SIG-M5 (cell line): ENCODE data around the gene PRMT1.

Experiments used
- DNase-seq: peaks from one replicate; lab custom pipeline; 2025; lab: John Stamatoyannopoulos, UW

Gene PRMT1

DNA sequence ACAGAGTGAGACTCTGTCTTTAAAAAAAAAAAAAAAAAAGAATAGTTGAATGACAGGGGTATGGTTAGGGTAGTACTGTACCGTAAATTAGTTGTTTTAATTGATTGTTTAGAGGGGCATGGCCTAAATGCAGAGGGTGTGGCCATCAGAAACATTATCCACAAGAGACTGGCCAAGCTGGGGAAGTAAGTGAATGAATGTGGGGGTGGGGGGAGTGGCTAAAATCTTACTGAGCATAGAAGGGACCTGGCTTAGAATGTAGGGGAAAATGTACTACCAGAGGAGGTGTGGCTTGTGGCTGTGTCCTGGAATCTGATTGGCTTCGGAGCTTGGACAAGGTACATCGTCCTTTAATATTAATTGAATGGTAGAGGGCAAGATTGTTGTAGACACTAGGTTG is 7.6 kb upstream of the PRMT1 start:
- no peak for DNase-seq

DNA sequence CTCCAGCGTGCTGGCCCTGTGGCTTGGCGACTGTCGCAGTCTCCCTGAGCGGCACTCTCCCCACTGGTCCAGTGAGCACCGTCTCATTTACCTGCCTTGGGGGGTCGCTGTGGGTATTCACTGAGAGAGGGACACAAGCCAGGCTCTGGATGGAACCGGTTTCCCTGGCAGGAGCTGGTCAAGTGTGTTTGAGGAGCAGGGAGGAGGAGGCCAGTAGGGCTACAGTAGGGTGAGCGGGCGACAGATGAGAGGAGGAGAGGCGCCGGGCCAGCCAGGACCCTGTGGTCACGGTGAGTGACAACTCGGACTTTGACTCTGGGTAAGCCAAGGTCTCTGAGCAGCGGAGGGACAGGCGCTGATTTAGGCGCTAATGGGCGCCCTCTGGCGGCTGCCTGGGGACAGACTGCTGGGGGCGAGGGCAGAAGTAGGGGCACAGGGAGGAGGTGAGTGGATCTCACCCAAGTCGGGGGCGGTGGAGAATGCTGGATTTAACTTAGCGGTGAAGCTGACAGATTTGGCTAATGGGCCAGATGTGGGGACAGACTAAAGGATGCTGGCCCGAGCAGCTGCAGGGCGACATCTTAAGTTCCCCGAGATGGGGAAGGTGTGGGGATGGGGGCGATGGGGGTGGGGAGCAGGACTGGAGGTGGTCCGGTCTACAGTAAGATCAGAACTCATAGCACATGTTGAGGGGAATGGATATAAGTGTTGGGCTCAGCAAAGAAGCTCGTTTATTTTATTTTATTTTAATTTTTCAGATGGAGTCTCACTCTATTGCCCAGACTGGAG is 4.7 kb upstream of the PRMT1 start:
- no peak for DNase-seq

DNA sequence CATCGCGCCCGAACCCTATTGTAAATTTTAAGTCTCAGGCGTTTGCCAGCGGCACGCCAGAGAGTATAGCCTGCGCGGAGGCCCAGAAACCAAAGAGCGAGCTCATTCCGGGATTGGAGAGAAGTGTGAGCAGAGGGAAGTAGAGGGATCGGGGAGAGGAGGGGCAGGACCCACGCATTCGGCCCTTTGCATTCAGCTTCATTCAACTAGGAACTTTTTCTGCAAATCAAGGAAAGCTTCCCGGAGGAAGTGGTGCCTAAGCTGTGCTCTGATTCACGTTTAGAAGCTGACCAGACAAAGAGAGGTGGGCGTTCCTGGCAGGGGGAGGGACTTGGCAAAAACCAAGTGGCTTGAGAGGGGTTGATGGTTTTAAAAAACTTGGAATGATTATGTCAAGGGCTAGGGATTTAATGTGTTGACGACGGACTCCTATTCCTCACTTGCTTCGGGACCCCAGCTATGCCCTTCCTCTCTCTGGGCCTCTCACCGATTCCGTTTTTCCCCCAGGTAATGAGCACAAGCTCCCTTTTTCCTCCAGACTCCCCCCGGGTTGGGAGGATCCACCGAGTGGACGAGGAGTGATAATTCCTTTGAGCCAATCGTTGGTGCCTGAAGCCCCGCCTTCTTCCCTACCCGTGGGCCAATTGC is 811 bp upstream of the PRMT1 start:
- no peak for DNase-seq

DNA sequence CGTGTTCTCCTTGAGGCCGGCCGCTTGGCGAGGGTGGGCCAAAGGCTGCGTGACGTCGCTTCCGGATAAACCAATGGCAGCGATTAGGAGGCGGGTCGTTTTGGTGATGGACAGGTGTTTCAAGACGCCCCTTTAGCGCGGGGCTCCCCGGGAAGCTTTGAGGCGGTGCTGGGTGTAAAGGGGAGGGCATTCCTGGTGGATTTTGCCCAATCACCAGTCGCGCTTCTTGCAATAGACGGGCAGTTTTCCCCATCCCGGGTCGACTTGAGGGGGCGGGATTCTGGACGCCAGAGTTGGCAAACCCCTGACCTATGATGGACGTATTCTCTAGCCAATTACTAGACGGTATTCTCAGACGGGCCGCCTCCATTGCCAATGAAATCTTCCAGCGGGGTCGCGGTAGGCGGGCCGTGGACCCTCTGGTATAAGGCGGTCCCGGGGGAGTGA is 264 bp upstream of the PRMT1 start:
- DNase-seq: peak; percentile 95

DNA sequence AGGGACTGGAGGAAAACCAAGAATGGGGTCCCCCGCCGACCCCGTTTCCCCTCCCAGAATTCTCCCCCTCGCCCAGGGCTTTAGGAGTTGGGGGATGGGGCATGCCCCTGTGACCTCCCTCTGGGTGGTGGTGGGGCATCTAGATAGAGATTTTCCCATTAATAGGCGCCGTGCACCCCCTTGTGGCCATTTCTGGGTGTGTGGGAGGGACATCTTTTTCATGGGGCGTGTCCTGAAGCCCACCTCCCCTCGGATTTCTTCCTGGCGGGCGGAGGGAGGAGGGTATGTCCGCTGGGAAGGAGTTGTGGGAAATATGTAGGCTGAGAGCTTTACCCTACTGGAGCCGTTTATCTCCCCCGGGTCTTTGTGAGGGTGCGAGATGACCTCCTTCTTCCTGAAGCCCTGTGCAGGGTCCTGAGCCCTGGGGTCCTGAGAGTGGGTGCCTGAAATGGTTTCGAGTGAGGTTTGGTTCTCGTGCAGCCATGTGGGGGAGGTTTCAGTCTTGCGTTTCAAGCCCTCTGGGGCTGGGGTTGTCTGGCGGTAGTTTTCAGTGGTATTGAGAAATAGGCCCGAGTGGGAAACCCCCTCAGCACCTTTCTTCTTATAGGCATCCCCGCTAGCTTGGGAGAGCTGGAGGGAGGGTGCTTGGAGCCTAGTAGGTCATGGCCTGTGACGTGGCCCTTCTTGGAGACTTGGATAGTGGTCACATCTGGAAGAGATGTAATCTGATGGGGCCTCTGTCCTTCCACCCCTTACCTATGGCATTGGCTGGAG is 1.0 kb downstream of the PRMT1 start:
- DNase-seq: no peak

DNA sequence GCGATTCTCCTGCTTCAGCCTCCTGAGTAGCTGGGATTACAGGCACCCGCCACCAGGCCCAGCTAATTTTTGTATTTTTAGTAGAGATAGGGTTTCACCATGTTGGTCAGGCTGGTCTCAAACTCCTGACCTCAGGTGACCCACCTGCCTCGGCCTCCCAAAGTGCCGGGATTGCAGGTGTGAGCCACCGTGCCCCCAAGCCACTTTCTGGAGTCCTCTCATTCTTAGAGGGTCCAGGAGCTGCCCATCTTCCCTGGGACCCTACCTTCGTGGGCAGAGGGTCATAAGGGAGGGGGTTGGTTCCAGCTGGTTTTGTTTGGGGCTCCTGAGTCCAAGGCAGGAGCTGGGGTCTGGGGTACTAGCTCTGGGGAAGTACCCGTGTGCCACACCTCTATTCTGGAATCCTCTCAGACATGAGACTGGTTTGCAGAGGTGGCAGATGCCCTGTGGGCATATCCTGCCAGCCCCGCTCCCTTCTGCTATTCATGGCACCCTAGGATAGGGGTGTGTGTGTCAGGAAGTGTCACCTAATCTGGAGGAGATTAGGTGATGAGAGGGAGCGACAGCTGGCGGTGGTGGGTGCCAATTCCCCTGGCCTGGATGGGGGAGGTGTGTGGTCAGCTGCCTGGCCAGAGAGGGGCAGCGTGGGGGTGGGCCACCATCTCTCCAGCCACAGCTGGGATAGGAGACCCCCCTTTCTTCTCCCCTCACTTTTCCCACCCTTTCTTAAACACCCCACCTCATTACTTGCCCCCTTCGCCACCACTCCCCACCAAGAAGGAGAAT is 2.1 kb downstream of the PRMT1 start:
- DNase-seq: no peak

DNA sequence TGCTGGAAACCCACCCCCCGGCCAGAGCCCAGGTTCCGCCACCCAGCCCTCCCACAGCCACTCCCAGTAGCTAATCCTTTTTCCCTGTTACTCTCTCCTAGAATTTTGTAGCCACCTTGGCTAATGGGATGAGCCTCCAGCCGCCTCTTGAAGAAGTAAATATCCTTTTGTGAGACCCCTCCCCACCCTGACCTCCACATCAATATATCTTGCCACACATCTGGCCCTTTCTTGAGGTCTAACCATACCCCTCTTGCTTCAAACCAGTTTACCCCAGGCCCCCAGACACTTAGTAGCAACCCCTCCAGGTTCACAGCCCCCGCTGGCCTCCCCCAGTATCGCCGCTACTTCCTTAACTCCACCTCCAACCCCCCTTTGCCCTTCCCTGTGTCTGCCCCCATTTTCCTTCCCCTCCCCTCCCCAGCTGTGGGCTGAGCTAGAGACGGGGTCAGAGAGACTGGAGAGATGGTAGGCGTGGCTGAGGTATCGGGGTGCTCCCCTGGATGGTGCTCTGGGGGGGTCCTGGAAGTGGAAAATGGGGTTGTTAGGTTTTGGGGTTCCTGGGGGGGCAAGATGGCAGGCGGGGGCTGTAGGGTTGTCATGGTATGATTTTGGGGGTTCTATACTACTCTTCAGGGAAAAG is 2.8 kb downstream of the PRMT1 start:
- no peak for DNase-seq

DNA sequence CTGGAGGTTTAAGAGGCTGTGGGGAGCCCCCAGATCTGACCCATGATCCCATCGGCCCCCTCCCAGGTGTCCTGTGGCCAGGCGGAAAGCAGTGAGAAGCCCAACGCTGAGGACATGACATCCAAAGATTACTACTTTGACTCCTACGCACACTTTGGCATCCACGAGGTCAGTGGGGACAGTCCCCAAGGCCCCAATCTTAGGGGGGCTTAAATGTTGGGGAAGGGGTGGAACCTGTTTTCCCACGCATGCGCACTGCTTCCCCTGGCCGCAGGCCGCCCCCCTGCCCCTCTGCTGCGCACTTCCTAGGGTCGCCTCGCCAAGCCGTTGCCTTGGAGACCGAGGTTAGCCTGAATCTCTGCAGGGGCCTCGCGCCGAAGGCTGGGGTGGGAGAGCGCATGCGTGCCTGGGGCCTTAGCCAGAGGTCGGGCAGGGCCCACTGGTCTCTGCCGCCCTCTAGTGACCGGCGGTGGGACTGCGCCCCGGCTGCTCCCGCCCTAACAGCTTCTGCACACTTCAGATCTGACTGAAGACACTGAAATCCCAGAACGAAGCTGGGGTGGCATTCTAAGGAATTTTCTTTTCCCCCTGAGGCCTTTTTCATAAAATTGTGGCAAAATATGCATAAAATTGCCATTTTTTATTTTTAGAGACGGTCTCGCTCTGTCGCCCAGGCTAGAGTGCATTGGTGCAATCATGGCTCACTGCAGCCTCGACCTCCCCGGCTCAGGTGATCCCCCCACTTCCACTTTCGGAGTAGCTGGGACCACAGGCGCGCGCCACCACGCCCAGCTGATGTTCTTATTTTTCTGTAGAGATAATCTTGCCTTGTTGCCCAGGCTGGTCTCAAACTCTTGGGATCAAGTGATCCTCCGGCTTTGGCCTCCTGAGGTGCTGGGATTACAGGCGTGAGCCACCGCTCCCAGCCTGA is 3.6 kb downstream of the PRMT1 start:
- no peak for DNase-seq

DNA sequence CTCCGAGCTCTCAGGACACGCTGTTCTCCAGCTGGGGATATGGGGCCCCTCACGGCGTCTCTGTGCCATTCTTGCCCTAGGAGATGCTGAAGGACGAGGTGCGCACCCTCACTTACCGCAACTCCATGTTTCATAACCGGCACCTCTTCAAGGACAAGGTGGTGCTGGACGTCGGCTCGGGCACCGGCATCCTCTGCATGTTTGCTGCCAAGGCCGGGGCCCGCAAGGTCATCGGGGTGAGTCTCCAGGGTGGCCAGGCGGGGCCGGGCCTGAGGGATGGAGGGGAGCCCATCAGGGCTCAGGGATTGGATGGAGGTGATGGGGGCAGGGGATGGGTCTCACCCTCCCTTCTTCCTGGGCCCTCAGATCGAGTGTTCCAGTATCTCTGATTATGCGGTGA is 4.8 kb downstream of the PRMT1 start:
- DNase-seq: no peak

DNA sequence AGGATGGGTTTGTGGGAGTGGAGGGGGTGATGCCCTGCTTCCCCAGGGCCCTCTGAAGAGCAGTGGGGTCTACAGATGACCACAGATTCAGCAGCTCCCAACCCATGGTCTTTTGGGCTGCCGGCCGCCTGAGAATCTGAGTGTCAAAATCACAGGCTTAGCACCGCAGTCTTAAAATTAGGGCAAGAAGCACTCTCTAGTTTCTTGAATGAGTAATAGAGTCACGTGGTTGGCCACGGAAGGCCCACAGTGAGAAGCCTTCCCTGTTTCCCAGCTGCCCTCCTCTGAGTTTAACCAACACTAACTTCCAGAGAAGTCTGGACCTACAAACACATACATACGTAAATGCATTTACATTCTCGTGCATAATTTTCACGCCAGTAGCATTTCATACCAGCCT is 5.2 kb downstream of the PRMT1 start:
- DNase-seq: no peak

DNA sequence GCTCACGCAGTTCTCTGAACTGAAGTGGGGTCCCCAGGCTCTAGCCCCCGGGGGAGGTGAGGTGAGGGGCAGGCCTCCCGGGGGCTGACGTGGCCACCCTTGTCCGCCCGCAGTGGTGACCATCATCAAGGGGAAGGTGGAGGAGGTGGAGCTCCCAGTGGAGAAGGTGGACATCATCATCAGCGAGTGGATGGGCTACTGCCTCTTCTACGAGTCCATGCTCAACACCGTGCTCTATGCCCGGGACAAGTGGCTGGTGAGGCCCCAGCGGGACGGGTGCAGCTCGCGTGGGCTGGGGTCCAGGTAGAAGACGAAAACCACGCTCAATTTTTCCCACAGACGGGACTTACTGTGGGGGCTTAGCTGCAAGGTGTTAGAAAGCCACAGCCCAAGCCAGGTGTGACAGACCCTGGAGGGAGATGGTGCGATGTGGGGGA is 6.8 kb downstream of the PRMT1 start:
- DNase-seq: no peak

DNA sequence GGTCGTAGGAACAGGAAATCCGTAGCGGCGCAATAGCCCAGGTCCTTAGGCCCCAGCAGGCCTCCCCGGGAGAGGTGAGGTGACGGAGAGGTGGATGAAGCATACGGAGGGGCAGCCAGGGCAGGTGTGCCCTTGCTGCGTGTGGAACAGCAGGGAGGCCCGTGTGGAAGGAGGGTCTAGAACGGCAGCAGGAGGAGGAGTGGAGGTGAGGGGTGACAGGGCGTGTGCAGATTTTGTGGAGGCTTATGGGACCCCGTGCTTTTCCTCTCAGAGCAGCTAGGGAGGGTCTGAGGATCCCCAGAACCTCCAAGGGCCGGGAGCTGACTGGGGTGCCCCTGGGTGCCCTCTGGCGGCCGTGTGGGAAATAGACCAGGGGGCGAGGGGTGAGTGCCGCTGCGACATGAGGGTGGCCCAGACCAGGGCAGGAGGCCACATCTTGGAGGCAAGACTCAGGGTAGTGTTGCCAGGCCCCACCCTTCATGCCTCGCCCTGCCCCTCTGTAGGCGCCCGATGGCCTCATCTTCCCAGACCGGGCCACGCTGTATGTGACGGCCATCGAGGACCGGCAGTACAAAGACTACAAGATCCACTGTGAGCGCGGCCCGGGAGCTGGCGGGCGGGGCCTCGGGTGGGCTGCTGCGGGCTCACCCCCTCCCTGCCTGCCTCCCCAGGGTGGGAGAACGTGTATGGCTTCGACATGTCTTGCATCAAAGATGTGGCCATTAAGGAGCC is 7.3 kb downstream of the PRMT1 start:
- no peak for DNase-seq

DNA sequence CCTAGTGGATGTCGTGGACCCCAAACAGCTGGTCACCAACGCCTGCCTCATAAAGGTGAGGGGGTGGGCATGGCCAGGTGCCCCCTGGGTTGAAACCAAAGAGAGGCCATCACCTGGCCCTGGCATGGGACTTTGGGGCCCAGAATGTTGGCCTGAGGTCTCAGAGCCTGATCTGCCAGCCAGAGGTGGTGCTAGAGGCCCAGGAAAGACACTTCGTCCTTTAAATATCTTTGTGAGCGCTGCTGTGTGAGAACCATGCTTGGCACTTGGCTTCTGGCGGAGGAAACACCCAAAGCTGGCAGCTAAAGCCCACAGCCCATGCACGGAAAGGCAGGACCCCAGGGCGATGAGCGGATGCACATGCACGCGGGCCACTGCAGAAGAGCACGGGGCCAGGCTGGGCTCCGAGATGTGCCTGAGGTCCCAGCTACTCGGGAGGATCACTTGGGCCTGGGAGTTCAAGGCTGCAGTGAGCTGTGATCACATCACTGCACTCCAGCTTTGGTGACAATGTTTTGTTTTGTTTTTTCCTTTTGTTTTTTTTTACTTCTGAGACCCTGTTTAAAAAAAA is 8.0 kb downstream of the PRMT1 start:
- no peak for DNase-seq

DNA sequence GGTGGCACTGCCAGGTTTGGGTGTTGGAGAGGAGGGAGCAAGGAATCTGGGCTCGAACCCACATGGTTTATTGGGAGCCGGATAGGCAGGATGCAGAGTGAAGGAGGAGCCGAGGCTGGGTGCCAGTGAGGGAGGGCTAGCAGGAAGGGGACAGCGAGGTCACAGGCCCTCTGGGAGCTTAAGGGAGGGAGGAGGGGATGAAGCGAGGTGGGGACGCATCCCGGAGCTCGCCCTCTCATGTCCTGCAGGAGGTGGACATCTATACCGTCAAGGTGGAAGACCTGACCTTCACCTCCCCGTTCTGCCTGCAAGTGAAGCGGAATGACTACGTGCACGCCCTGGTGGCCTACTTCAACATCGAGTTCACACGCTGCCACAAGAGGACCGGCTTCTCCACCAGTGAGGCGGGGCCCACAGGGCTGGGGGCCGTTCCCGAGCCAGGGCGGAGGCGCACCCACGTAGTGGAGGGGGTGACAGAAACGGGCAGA is 8.8 kb downstream of the PRMT1 start:
- DNase-seq: no peak

DNA sequence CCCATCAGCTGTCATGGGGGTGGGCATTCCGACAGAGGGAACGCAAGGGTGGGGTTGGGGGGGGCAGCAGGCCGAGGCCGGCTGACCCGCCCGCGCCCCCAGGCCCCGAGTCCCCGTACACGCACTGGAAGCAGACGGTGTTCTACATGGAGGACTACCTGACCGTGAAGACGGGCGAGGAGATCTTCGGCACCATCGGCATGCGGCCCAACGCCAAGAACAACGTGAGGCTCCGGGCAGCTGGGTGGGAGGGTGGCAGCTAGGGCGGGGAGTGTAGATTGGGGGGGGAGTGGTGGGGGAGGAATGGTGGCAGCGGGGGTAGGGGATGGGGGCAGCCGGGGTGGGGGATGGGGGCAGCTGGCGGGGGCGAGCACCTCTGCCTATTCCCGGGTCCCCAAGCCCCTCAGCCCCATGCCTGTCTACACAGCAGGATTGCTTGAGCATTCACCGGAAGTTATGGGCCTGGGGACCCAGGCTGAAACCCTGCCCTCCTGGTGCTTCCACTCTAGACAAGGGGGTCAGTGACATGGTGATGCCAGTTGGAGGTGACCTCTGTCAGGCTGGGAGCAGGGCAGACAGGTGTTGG is 9.5 kb downstream of the PRMT1 start:
- no peak for DNase-seq

DNA sequence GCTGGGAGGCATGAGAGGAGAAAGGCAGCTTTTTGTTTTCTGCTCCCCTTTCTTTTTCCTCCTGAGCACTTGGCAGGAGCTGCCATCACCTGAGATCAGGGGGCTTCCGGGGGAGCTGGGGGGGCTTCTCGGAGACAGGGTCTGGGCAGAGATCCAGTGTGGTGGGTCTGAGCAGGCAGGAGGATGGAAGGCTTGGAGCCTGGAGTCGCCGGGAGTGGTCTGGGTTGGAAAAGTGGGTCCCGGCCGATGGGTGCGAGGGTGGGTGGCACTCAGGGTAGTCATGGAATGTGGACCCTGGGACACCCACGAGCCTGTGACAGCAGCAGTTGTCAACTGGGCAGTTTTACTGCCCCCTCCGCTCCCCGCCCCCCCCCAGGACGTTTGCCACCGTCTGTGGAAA is 10.1 kb downstream of the PRMT1 start:
- DNase-seq: no peak

DNA sequence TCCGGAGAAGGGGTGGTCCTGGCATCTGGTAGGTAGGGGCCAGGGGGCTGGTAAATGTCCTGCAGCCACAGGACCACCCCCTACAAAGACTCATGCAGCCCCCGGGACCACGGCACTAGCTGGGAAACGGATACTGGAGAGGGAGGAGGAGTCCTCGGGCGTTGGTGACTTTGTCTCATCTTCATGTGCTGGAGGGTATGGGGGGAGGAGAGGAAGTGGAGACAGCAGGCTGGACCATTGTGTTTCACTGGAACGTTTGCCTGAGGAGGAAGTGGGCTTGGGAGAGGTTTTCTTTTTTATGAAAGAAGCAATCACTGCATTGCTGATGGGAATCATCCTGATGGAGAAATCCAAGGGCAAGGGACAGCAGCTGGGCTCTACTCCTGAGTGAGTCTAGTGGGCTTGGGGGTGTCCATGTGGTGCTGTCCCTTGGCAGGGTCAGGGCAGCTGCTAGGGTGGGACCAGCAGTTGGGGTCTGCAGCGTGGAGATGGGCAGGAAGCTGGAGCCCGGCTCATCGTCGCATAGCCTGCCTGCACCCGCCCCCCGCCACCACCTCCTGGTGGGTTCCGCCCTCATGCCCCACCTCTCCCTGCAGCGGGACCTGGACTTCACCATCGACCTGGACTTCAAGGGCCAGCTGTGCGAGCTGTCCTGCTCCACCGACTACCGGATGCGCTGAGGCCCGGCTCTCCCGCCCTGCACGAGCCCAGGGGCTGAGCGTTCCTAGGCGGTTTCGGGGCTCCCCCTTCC is 10.7 kb downstream of the PRMT1 start:
- DNase-seq: no peak

DNA sequence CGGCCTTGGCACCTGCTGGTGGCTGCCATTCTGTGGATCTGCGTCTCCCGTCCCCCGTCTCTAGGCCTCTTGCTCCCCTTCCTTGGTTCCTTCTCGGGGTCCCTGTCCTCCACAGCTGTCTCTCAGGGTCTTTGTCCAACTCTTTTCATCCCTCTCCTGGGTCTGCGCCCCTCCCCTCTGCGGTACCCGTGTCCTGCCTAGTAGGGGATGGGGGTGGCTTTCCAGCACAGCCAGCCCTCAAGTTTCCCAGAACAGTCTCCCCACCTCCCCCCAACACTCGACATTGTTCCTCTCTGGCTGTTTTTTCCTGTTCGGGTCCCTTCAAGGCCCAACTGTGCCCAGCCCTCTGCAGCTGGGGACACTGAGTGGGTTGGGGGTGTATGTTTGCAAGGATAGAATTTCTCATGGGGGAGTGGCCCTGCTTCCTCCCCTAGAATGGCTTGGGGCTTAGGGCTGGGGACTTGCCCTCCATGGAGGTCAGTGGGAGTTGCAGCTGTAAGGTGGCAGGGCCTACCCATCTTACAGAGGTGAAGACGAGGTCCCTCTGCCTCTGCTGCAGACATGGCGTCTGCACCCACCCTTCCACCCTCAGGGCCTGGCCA is 11.6 kb downstream of the PRMT1 start:
- no peak for DNase-seq
